Astrocyte of the spinal cord (primary cell): ENCODE results near the gene SMG7.

Experiments
- DNase-seq: peaks from one replicate; pipeline ENCODE4 v3.0.0; 2011; ENCODE audit warnings: low read depth, low spot score
- H3K4me3 ChIP-seq: 2 replicates; pipeline ENCODE4 v1.5.1; 2011; ENCODE audit warnings: low read depth, mild to moderate bottlenecking, low read length, moderate library complexity
- CTCF ChIP-seq: IDR thresholded peaks from 2 replicates; pipeline ENCODE4 v1.5.1; 2012; ENCODE audit warnings: low read depth, mild to moderate bottlenecking, low read length, inconsistent platforms
- in situ Hi-C: cut with HindIII; loops from 2 replicates; pipeline ENCODE4 v1.10.0; 2017; ENCODE audit warnings: low sequenced_read_pairs

Gene SMG7

GRCh38 chr1:183592733-183593132 is 120.4 kb downstream of the SMG7 start:
- in situ Hi-C loops = no loop called here
- no peak overlapping the region for H3K4me3 ChIP-seq
- no peak for TF ChIP-seq CTCF
- DNase-seq = no peak

- in situ Hi-C loops = no loop called here
- no peak for TF ChIP-seq CTCF
- no peak for DNase-seq
- H3K4me3 ChIP-seq = no peak overlapping the region
Measured at GRCh38 chr1:183593356-183593755, 121.1 kb downstream of the SMG7 start.

GRCh38 chr1:183595537-183595936 is 123.2 kb downstream of the SMG7 start:
- H3K4me3 ChIP-seq = no peak overlapping the region
- in situ Hi-C loops = no loop called here
- no peak for DNase-seq
- no peak for TF ChIP-seq CTCF

GRCh38 chr1:183596500-183596899 is 124.2 kb downstream of the SMG7 start:
- DNase-seq = no peak
- in situ Hi-C loops = no loop called here
- no peak for TF ChIP-seq CTCF
- H3K4me3 ChIP-seq = no peak overlapping the region

- DNase-seq = no peak
- H3K4me3 ChIP-seq = no peak overlapping the region
- TF ChIP-seq CTCF = no peak
- in situ Hi-C loops = no loop called here
Measured at GRCh38 chr1:183597656-183598347, 125.5 kb downstream of the SMG7 start.

GRCh38 chr1:183598386-183598785 is 126.1 kb downstream of the SMG7 start:
- H3K4me3 ChIP-seq = no peak overlapping the region
- in situ Hi-C loops = no loop called here
- TF ChIP-seq CTCF = no peak
- DNase-seq = no peak
